Lower lobe of right lung (tissue), 2 donors: Measurements from ENCODE around the gene TBRG4. TPM values are rescaled to one million over a fixed set of nuclear protein-coding genes. Genes with fewer than 3 reads are reported as not detected.

Experiments
- ATAC-seq, 2 donors: fragments of 200-7000 bp; cut with Tn5 transposase; one replicate each; pipeline ENCODE4 v1.9.1; 2020 to 2022; ENCODE audit warnings: mild to moderate bottlenecking in 2 of 2, moderate library complexity in 2 of 2
- DNase-seq: peaks from one replicate; pipeline ENCODE4 v3.0.0-alpha.2; 2020
- H3K27ac ChIP-seq: fragments of 200-600 bp; one replicate; pipeline ENCODE4 v1.8.0; 2022
- H3K27me3 ChIP-seq: fragments of 200-600 bp; one replicate; pipeline ENCODE4 v1.8.0; 2022; ENCODE audit warnings: low read depth
- H3K36me3 ChIP-seq: fragments of 200-600 bp; one replicate; pipeline ENCODE4 v1.8.0; 2022; ENCODE audit warnings: mild to moderate bottlenecking
- H3K4me1 ChIP-seq: fragments of 200-600 bp; one replicate; pipeline ENCODE4 v1.8.0; 2022
- H3K4me3 ChIP-seq: fragments of 200-600 bp; one replicate; pipeline ENCODE4 v1.8.0; 2022; ENCODE audit warnings: mild to moderate bottlenecking
- H3K9me3 ChIP-seq: fragments of 200-600 bp; one replicate; pipeline ENCODE4 v1.8.0; 2022
- CTCF ChIP-seq: fragments of 200-600 bp; IDR thresholded peaks from one replicate; pipeline ENCODE4 v1.8.0; 2022; ENCODE audit warnings: antibody characterized with exemption, mild to moderate bottlenecking
- intact Hi-C: fragments of 100-400 bp; cut with DNase I; formaldehyde crosslinking; loops from one replicate; pipeline ENCODE4 v1.11.0; 2022
- total RNA-seq: library from RNA; stranded (reverse); fragmentation: NEBNext Ultra II Directional; extraction: Animal tissue kit (Norgen Biotek cat#: 25700); gene quantifications from one replicate; pipeline ENCODE4 v1.2.1, GENCODE V29; 2021
- donor health status: DM: no; HTN: yes; CAD: no; lungs with severe emphysema.

TBRG4 gene
- total RNA-seq, 1 donor from 2014 or later: 54.3 TPM

- intact Hi-C loops: no loop called here
- H3K9me3 ChIP-seq: no peaks in the 10 kb centered on the region
- no peaks in the 10 kb centered on the region for H3K36me3 ChIP-seq
- no peak for TF ChIP-seq CTCF
- H3K27ac ChIP-seq: no peak overlapping the region
- no peak overlapping the region for H3K4me3 ChIP-seq
- no peak for DNase-seq
- ATAC-seq: no peak
- no peaks in the 10 kb centered on the region for H3K4me1 ChIP-seq
- peaks cover 18% of the 10 kb centered on the region for H3K27me3 ChIP-seq
Measured at GRCh38 chr7:45148653-45148973, 37.1 kb upstream of the TBRG4 start.

- TF ChIP-seq CTCF: no peak
- no peak for ATAC-seq
- DNase-seq: no peak
- H3K27ac ChIP-seq: no peak overlapping the region
- no peaks in the 10 kb centered on the region for H3K4me1 ChIP-seq
- no peaks in the 10 kb centered on the region for H3K36me3 ChIP-seq
- H3K4me3 ChIP-seq: no peak overlapping the region
- no peaks in the 10 kb centered on the region for H3K9me3 ChIP-seq
- intact Hi-C loops: no loop called here
- peaks cover 18% of the 10 kb centered on the region for H3K27me3 ChIP-seq
Measured at GRCh38 chr7:45147858-45148652, 36.6 kb upstream of the TBRG4 start.

GRCh38 chr7:45146531-45147379 lies 35.3 kb upstream of the TBRG4 start:
- Histone ChIP-seq H3K36me3 (no peaks in the 10 kb centered on the region), H3K4me3 (no peak overlapping the region), H3K27ac (no peak overlapping the region), H3K9me3 (no peaks in the 10 kb centered on the region), H3K27me3 (peaks cover 18% of the 10 kb centered on the region), H3K4me1 (no peaks in the 10 kb centered on the region)
- TF ChIP-seq CTCF: no peak
- ATAC-seq (no peak), DNase-seq (no peak)
- intact Hi-C loops: no loop called here

- no peak overlapping the region for H3K27ac ChIP-seq
- intact Hi-C loops: no loop called here
- H3K36me3 ChIP-seq: no peaks in the 10 kb centered on the region
- ATAC-seq (no peak), DNase-seq (no peak)
- H3K4me1 ChIP-seq: no peaks in the 10 kb centered on the region
- no peak for TF ChIP-seq CTCF
- no peak overlapping the region for H3K4me3 ChIP-seq
- H3K9me3 ChIP-seq: no peaks in the 10 kb centered on the region
- peaks cover 18% of the 10 kb centered on the region for H3K27me3 ChIP-seq
Measured at GRCh38 chr7:45145881-45146280, 34.4 kb upstream of the TBRG4 start.

- DNase-seq (no peak), ATAC-seq (no peak)
- no peak overlapping the region for H3K27ac ChIP-seq
- intact Hi-C loops: no loop called here
- no peak for TF ChIP-seq CTCF
- no peak overlapping the region for H3K4me3 ChIP-seq
- H3K4me1 ChIP-seq: no peaks in the 10 kb centered on the region
- H3K27me3 ChIP-seq: peaks cover 12% of the 10 kb centered on the region
- no peaks in the 10 kb centered on the region for H3K9me3 ChIP-seq
- no peaks in the 10 kb centered on the region for H3K36me3 ChIP-seq
Measured at GRCh38 chr7:45143616-45144015, 32.1 kb upstream of the TBRG4 start.
